ENCODE measurements around the gene FGD5. TPM values are rescaled to one million over a fixed set of nuclear protein-coding genes. Genes with fewer than 3 reads are reported as not detected.

FGD5 gene
- total and polyA plus RNA-seq, 4 experiments from 2014 or later = 0.06 TPM; not detected in 3

GRCh38 chr3:14863333-14864100 is 44.8 kb downstream of the FGD5 start:
- Mint-ChIP-seq H3K4me3 (no peak overlapping the region), H3K36me3 (no peaks in the 10 kb centered on the region), H3K9me3 (no peaks in the 10 kb centered on the region), H3K4me1 (no peaks in the 10 kb centered on the region), H3K27ac (peak overlapping the region in 1 of 7 donors; percentile 25), H3K27me3 (peaks cover 2 to 3% of the 10 kb centered on the region in 2 donors)
- H3K4me1 ChIP-seq (ENCODE audit: insufficient read depth, low read length) = no peaks in the 10 kb centered on the region
- H3K27me3 ChIP-seq (ENCODE audit: insufficient read depth, low read length) = no peaks in the 10 kb centered on the region
- H3K9me3 ChIP-seq (ENCODE audit: control insufficient read depth in 1 of 2, low read length in 2 of 2) = no peaks in the 10 kb centered on the region
- H3K4me3 ChIP-seq (ENCODE audit: low read length in 2 of 2) = no peak overlapping the region
- POLR2A ChIA-PET (ENCODE audit: partially characterized antibody) = no interaction called here
- H3K36me3 ChIP-seq (ENCODE audit: insufficient read depth, low read length) = no peaks in the 10 kb centered on the region
- DNase-seq = no peak
- no peak overlapping the region for H3K27ac ChIP-seq (ENCODE audit: low read depth, low read length)
- intact Hi-C loops (cut with micrococcal nuclease) = no loop called here
- CTCF ChIA-PET (ENCODE audit: partially characterized antibody) = interaction anchor here (1.1 to 1.4 kb wide), 2 partner anchors 22 to 58 kb away, joined by 3 to 4 read pairs; no protein-coding TSS in a partner anchor

- Histone ChIP-seq H3K27ac (ENCODE audit: low read depth, low read length) (no peak overlapping the region), H3K9me3 (ENCODE audit: control insufficient read depth in 1 of 2, low read length in 2 of 2) (no peaks in the 10 kb centered on the region), H3K4me3 (ENCODE audit: low read length in 2 of 2) (no peak overlapping the region), H3K36me3 (ENCODE audit: insufficient read depth, low read length) (no peaks in the 10 kb centered on the region), H3K27me3 (ENCODE audit: insufficient read depth, low read length) (no peaks in the 10 kb centered on the region), H3K4me1 (ENCODE audit: insufficient read depth, low read length) (no peaks in the 10 kb centered on the region)
- Mint-ChIP-seq H3K27ac (no peak overlapping the region), H3K27me3 (peaks cover 3 to 4% of the 10 kb centered on the region in 2 donors), H3K4me1 (no peaks in the 10 kb centered on the region), H3K9me3 (no peaks in the 10 kb centered on the region), H3K36me3 (no peaks in the 10 kb centered on the region), H3K4me3 (no peak overlapping the region)
- intact Hi-C loops (cut with micrococcal nuclease) = no loop called here
- DNase-seq = no peak
- ChIA-PET CTCF (ENCODE audit: partially characterized antibody) (interaction anchor here (1.1 to 1.4 kb wide), 2 partner anchors 22 to 57 kb away, joined by 3 to 4 read pairs; no protein-coding TSS in a partner anchor), POLR2A (ENCODE audit: partially characterized antibody) (no interaction called here)
Measured at GRCh38 chr3:14864131-14864530, 45.4 kb downstream of the FGD5 start.

- Mint-ChIP-seq H3K27ac (no peak overlapping the region), H3K4me3 (no peak overlapping the region), H3K4me1 (no peaks in the 10 kb centered on the region), H3K27me3 (peaks cover 7% of the 10 kb centered on the region in 2 donors), H3K9me3 (peaks cover 0 to 1% (median 0%) of the 10 kb centered on the region in 8 donors), H3K36me3 (no peaks in the 10 kb centered on the region)
- no peaks in the 10 kb centered on the region for H3K4me1 ChIP-seq (ENCODE audit: insufficient read depth, low read length)
- no peaks in the 10 kb centered on the region for H3K36me3 ChIP-seq (ENCODE audit: insufficient read depth, low read length)
- ChIA-PET CTCF (ENCODE audit: partially characterized antibody) (no interaction called here), POLR2A (ENCODE audit: partially characterized antibody) (interaction anchor here (0.8 kb wide), 1 partner anchor 9 kb away, joined by 3 read pairs; no protein-coding TSS in a partner anchor)
- intact Hi-C loops (cut with micrococcal nuclease) = no loop called here
- H3K4me3 ChIP-seq (ENCODE audit: low read length in 2 of 2) = no peak overlapping the region
- no peak overlapping the region for H3K27ac ChIP-seq (ENCODE audit: low read depth, low read length)
- DNase-seq = no peak
- H3K27me3 ChIP-seq (ENCODE audit: insufficient read depth, low read length) = no peaks in the 10 kb centered on the region
- no peaks in the 10 kb centered on the region for H3K9me3 ChIP-seq (ENCODE audit: control insufficient read depth in 1 of 2, low read length in 2 of 2)
Measured at GRCh38 chr3:14866627-14867026, 47.9 kb downstream of the FGD5 start.

- POLR2A ChIA-PET (ENCODE audit: partially characterized antibody) = no interaction called here
- Histone ChIP-seq H3K36me3 (ENCODE audit: insufficient read depth, low read length) (no peaks in the 10 kb centered on the region), H3K27me3 (ENCODE audit: insufficient read depth, low read length) (no peaks in the 10 kb centered on the region), H3K27ac (ENCODE audit: low read depth, low read length) (no peak overlapping the region), H3K4me1 (ENCODE audit: insufficient read depth, low read length) (no peaks in the 10 kb centered on the region), H3K4me3 (ENCODE audit: low read length in 2 of 2) (no peak overlapping the region), H3K9me3 (ENCODE audit: control insufficient read depth in 1 of 2, low read length in 2 of 2) (no peaks in the 10 kb centered on the region)
- CTCF ChIA-PET (ENCODE audit: partially characterized antibody) = no interaction called here
- Mint-ChIP-seq H3K4me1 (no peaks in the 10 kb centered on the region), H3K27me3 (peaks cover 5 to 7% of the 10 kb centered on the region in 2 donors), H3K4me3 (no peak overlapping the region), H3K36me3 (no peaks in the 10 kb centered on the region), H3K9me3 (peaks cover 0 to 1% (median 0%) of the 10 kb centered on the region in 8 donors), H3K27ac (peak overlapping the region in 1 of 7 donors; percentile 50)
- intact Hi-C loops (cut with micrococcal nuclease) = no loop called here
- no peak for DNase-seq
Measured at GRCh38 chr3:14867936-14868570, 49.3 kb downstream of the FGD5 start.

- no peaks in the 10 kb centered on the region for H3K4me1 Mint-ChIP-seq
- H3K27me3 Mint-ChIP-seq = peaks cover 5 to 7% of the 10 kb centered on the region in 2 donors
- H3K27me3 ChIP-seq (ENCODE audit: insufficient read depth, low read length) = no peaks in the 10 kb centered on the region
- no peak overlapping the region for H3K27ac ChIP-seq (ENCODE audit: low read depth, low read length)
- H3K4me3 ChIP-seq (ENCODE audit: low read length in 2 of 2) = no peak overlapping the region
- ChIA-PET POLR2A (ENCODE audit: partially characterized antibody) (no interaction called here), CTCF (ENCODE audit: partially characterized antibody) (no interaction called here)
- H3K4me1 ChIP-seq (ENCODE audit: insufficient read depth, low read length) = no peaks in the 10 kb centered on the region
- no peak for DNase-seq
- intact Hi-C loops (cut with micrococcal nuclease) = no loop called here
- no peak overlapping the region for H3K4me3 Mint-ChIP-seq
- H3K27ac Mint-ChIP-seq = peak overlapping the region in 1 of 7 donors; percentile 20
- peaks cover 0 to 1% (median 0%) of the 10 kb centered on the region in 8 donors for H3K9me3 Mint-ChIP-seq
- H3K9me3 ChIP-seq (ENCODE audit: control insufficient read depth in 1 of 2, low read length in 2 of 2) = no peaks in the 10 kb centered on the region
- H3K36me3 Mint-ChIP-seq = no peaks in the 10 kb centered on the region
- H3K36me3 ChIP-seq (ENCODE audit: insufficient read depth, low read length) = no peaks in the 10 kb centered on the region
Measured at GRCh38 chr3:14869917-14870782, 51.4 kb downstream of the FGD5 start.

GRCh38 chr3:14870783-14871060 is 52.0 kb downstream of the FGD5 start:
- intact Hi-C loops (cut with micrococcal nuclease) = no loop called here
- H3K27me3 Mint-ChIP-seq = peaks cover 5 to 7% of the 10 kb centered on the region in 2 donors

More at GRCh38 chr3:14870783-14871060, 52.0 kb downstream of the FGD5 start:
- POLR2A ChIA-PET (ENCODE audit: partially characterized antibody) = no interaction called here
- CTCF ChIA-PET (ENCODE audit: partially characterized antibody) = no interaction called here
- no peaks in the 10 kb centered on the region for H3K4me1 Mint-ChIP-seq
- Histone ChIP-seq H3K36me3 (ENCODE audit: insufficient read depth, low read length) (no peaks in the 10 kb centered on the region), H3K4me1 (ENCODE audit: insufficient read depth, low read length) (no peaks in the 10 kb centered on the region), H3K27me3 (ENCODE audit: insufficient read depth, low read length) (no peaks in the 10 kb centered on the region), H3K9me3 (ENCODE audit: control insufficient read depth in 1 of 2, low read length in 2 of 2) (no peaks in the 10 kb centered on the region), H3K27ac (ENCODE audit: low read depth, low read length) (no peak overlapping the region), H3K4me3 (ENCODE audit: low read length in 2 of 2) (no peak overlapping the region)
- no peaks in the 10 kb centered on the region for H3K36me3 Mint-ChIP-seq
- H3K4me3 Mint-ChIP-seq = no peak overlapping the region
- peaks cover 0 to 1% (median 0%) of the 10 kb centered on the region in 8 donors for H3K9me3 Mint-ChIP-seq
- no peak for DNase-seq
- H3K27ac Mint-ChIP-seq = no peak overlapping the region
